Ishikawa (cell line): ENCODE data around the gene DNAH17.

ENCODE experiments used
- EP300 ChIP-seq: IDR thresholded peaks from 2 replicates; pipeline ENCODE4 v1.6.1; 2012; ENCODE audit warnings: borderline replicate concordance
- TAF1 ChIP-seq: IDR thresholded peaks from 2 replicates; pipeline ENCODE4 v1.6.1; 2012; ENCODE audit warnings: low read depth, mild to moderate bottlenecking
- TEAD4 ChIP-seq: IDR thresholded peaks from 2 replicates; pipeline ENCODE4 v1.6.1; 2012

- TF ChIP-seq TAF1 (no peak), TEAD4 (no peak), EP300 (no peak)
These were observed 126.4 kb downstream of the DNAH17 start for GRCh38 chr17:78450696-78451345.
